NT2/D1 (cell line): ENCODE measurements around the gene RNF126.

ENCODE experiments used
- DNase-seq: peaks from one replicate; pipeline ENCODE4 v3.0.0-alpha.2; 2011; ENCODE audit warnings: low read depth, low spot score
- H3K27me3 ChIP-seq: 2 replicates; pipeline ENCODE4 v1.6.0; 2011; ENCODE audit warnings: mild to moderate bottlenecking; ENCODE audit not compliant: insufficient read length, insufficient read depth
- H3K36me3 ChIP-seq: 2 replicates; pipeline ENCODE4 v1.6.1; 2011; ENCODE audit warnings: mild to moderate bottlenecking, low read length, mixed read lengths; ENCODE audit not compliant: insufficient read depth, insufficient read length
- H3K4me1 ChIP-seq: 2 replicates; pipeline ENCODE4 v1.5.1; 2011; ENCODE audit not compliant: insufficient read depth, insufficient read length
- H3K4me3 ChIP-seq: 2 replicates; pipeline ENCODE4 v1.5.1; 2011; ENCODE audit warnings: low read depth; ENCODE audit not compliant: insufficient read length
- H3K9ac ChIP-seq: 2 replicates; pipeline ENCODE4 v1.6.0; 2011; ENCODE audit warnings: low read depth; ENCODE audit not compliant: insufficient read length
- H3K9me3 ChIP-seq: 2 replicates; pipeline ENCODE4 v1.5.1; 2011; ENCODE audit warnings: mild to moderate bottlenecking, low read length; ENCODE audit not compliant: insufficient read depth
- SUZ12 ChIP-seq: IDR thresholded peaks from 2 replicates; pipeline ENCODE4 v1.6.1; 2011; ENCODE audit not compliant: insufficient read length, insufficient read depth; ENCODE audit errors: extremely low read depth
- YY1 ChIP-seq: IDR thresholded peaks from 2 replicates; pipeline ENCODE4 v1.6.1; 2011; ENCODE audit not compliant: insufficient read length, insufficient read depth
- ZNF274 ChIP-seq: IDR thresholded peaks from 2 replicates; pipeline ENCODE4 v1.6.1; 2011; ENCODE audit warnings: mild to moderate bottlenecking, low read depth, low read length

RNF126 gene

GRCh38 chr19:662962-663681 lies at the start of gene RNF126:
Gene RNF126, minus strand, starts transcription at chr19:663214. Its CDS starts 93 bp downstream, at chr19:663121.
- Histone ChIP-seq H3K4me1 (peaks cover 36% of the 10 kb centered on the region), H3K27me3 (peaks cover 2% of the 10 kb centered on the region), H3K9ac (peak within 1 kb of the TSS; percentile 99), H3K9me3 (peaks cover 14% of the 10 kb centered on the region; the same call in 1 of the 2 replicates), H3K36me3 (peaks cover 40% of the 10 kb centered on the region), H3K4me3 (peak within 1 kb of the TSS; percentile 96)
- TF ChIP-seq SUZ12 (no peak), ZNF274 (no peak), YY1 (no peak)
- peak; percentile 81 for DNase-seq

DNA sequence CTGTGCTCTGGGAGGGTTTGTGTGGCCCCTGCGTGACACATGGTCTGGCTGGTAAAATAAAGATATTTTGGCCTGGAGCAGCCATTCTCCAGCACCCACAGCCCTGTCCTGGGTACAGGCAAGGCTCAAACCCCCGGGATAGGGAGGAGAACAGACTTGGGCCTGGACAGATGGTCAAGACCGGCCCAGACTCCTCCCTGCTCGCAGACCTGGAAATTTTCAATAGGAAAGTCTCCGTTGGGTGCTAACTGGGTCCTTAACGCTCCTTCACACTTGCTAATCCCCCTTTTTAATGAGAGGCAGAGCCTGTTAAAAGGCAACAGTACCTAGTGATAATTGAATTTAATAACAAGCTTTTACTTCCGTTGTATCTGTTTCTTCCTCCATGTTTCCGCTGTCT lies 48.2 kb upstream of the RNF126 start:
- Histone ChIP-seq H3K9me3 (no peaks in the 10 kb centered on the region), H3K9ac (no peak overlapping the region), H3K36me3 (peaks cover 4% of the 10 kb centered on the region), H3K4me1 (peaks cover 11% of the 10 kb centered on the region), H3K4me3 (no peak overlapping the region), H3K27me3 (no peaks in the 10 kb centered on the region)
- DNase-seq = no peak
- TF ChIP-seq YY1 (no peak), ZNF274 (no peak), SUZ12 (no peak)

DNA sequence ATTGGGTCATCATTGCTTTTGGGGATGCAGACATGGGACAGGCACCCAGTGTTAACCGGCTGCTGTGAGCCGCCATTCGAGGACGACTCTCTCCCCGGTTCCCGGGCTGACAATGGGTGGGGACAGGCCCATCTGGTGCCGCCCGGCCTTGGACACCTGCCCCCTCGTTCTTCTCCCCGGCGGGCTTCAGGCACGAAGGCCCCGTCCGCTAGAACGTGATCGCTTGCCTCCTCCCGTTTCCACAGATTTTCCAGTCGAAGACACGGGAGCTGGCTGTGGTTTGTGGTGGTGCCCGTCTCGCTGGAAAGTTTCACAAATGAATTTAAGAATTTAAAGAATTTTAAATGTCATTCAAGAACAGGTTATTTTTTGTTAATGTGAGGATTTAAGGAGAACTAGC lies 47.8 kb upstream of the RNF126 start:
- no peaks in the 10 kb centered on the region for H3K27me3 ChIP-seq
- no peak overlapping the region for H3K4me3 ChIP-seq
- DNase-seq = no peak
- H3K36me3 ChIP-seq = peaks cover 4% of the 10 kb centered on the region
- H3K9me3 ChIP-seq = no peaks in the 10 kb centered on the region
- TF ChIP-seq ZNF274 (no peak), SUZ12 (no peak), YY1 (no peak)
- H3K9ac ChIP-seq = no peak overlapping the region
- H3K4me1 ChIP-seq = peaks cover 11% of the 10 kb centered on the region

GRCh38 chr19:709965-710571 lies 47.1 kb upstream of the RNF126 start:
- Histone ChIP-seq H3K9ac (peak overlapping the region; percentile 83), H3K9me3 (no peaks in the 10 kb centered on the region), H3K4me3 (peak overlapping the region; percentile 62), H3K4me1 (peaks cover 11% of the 10 kb centered on the region), H3K27me3 (no peaks in the 10 kb centered on the region), H3K36me3 (no peaks in the 10 kb centered on the region)
- no peak for DNase-seq
- TF ChIP-seq ZNF274 = no peak

DNA sequence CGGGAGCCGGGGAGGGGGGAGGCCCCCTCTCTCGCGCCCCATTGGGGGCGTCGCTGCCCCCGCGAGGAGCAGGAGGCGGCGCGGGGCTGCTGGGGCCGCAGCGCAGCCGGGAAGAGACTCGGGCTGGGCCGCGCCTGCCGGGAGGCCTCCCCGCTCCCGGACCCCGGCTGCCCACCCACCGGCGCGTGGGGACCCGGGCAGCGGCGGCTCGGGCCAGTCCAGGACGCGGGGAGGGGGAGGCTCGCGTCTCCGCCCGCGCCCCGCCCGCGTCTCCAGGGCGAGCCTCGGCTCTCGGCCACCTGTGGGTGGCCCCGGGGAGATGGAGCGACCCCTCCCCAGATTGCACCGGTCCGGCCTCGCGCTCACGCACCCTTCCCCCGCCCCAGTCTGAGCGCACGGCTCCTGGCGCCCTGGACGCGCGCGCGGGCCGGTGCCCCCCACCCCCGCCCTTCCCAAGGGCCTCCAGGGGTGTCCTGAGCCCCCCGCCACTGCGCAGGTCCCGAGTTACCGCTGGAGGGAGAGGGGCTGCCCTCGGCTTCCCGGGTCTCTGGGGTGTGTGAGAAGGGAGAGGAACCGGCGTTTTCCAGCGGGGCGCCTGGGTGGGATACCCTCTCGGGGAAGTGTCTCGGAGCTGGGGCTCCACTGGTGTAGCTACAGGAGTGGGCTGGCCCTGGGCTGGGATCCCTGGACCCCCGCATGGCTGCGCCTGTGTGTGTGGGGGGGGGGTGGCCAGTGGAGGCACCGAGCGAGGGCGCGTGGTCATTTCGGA lies 46.4 kb upstream of the RNF126 start:
- Histone ChIP-seq H3K4me1 (peaks cover 13% of the 10 kb centered on the region), H3K9me3 (no peaks in the 10 kb centered on the region), H3K4me3 (peak overlapping the region; percentile 62), H3K36me3 (no peaks in the 10 kb centered on the region), H3K9ac (peak overlapping the region; percentile 83), H3K27me3 (no peaks in the 10 kb centered on the region)
- DNase-seq = no peak
- TF ChIP-seq YY1 (no peak), ZNF274 (no peak), SUZ12 (no peak)

GRCh38 chr19:708154-709143 lies 45.4 kb upstream of the RNF126 start, which contains the start of gene PALM:
Gene PALM, plus strand, starts transcription at chr19:708935. Its CDS starts 212 bp downstream, at chr19:709147.
- no peak for TF ChIP-seq YY1
- no peak for TF ChIP-seq ZNF274
- Histone ChIP-seq H3K4me3 (peak within 1 kb of the TSS; percentile 62), H3K9ac (peak within 1 kb of the TSS; percentile 83), H3K36me3 (no peaks in the 10 kb centered on the region), H3K9me3 (no peaks in the 10 kb centered on the region), H3K4me1 (peaks cover 16% of the 10 kb centered on the region), H3K27me3 (no peaks in the 10 kb centered on the region)
- no peak for DNase-seq
